ENCODE results near the gene CDC42BPB.

GRCh38 chr14:102949062-102949800 is 108.1 kb downstream of the CDC42BPB start:
- TF ChIP-seq POLR2A (IDR thresholded peaks at IDR 0.05) (no peak), POLR2AphosphoS5 (IDR thresholded peaks at IDR 0.05; ENCODE audit: insufficient read depth in 1 of 2, low read depth in 1 of 2) (no peak)
- TF ChIP-seq, protein P1, sequence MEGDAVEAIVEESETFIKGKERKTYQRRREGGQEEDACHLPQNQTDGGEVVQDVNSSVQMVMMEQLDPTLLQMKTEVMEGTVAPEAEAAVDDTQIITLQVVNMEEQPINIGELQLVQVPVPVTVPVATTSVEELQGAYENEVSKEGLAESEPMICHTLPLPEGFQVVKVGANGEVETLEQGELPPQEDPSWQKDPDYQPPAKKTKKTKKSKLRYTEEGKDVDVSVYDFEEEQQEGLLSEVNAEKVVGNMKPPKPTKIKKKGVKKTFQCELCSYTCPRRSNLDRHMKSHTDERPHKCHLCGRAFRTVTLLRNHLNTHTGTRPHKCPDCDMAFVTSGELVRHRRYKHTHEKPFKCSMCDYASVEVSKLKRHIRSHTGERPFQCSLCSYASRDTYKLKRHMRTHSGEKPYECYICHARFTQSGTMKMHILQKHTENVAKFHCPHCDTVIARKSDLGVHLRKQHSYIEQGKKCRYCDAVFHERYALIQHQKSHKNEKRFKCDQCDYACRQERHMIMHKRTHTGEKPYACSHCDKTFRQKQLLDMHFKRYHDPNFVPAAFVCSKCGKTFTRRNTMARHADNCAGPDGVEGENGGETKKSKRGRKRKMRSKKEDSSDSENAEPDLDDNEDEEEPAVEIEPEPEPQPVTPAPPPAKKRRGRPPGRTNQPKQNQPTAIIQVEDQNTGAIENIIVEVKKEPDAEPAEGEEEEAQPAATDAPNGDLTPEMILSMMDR (IDR thresholded peaks at IDR 0.05), result no peak

Measured in vagina (tissue), 2 donors.